ENCODE results near the gene ECHDC3.

ECHDC3 gene

DNA sequence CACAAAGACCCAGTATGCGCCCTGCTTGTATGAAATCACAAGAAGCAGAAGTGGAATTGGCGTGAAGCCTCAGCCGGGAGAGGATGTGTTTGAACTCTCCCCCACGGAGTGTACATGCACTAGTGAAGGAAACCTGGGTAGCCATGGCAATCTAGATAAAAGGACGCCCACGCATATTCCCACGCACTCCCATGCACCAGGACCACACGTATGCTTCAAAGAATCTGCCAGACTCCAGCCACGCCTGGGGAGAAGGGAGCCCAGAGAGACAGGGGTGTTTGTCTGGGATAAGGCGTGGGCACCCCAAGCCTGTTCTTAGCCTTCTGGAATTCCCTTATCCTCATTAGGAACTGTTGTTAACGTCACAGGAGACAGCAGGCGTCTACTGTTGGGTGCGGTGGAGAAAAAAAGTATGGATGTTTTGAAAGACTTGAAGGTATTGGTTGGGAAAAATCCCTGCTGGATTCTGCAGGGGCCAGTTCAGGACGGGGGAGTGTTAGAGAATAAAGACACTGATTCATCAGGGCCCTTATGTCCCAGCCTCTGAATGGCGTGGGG is 28.9 kb upstream of the ECHDC3 start:
- TF ChIP-seq SIN3A (IDR thresholded peaks at IDR 0.05; ENCODE audit: borderline replicate concordance, insufficient read depth, low read length) (no peak), POLR2AphosphoS5 (IDR thresholded peaks at IDR 0.05; ENCODE audit: low read depth, low read length) (no peak), TAF1 (IDR thresholded peaks at IDR 0.05; ENCODE audit: borderline replicate concordance, insufficient read depth, low read length) (no peak), FOXP2 (optimal IDR thresholded peaks at IDR 0.05; ENCODE audit: borderline replicate concordance, extremely low read depth, extremely low read length, insufficient read depth) (no peak)
- TF ChIP-seq, protein P1, sequence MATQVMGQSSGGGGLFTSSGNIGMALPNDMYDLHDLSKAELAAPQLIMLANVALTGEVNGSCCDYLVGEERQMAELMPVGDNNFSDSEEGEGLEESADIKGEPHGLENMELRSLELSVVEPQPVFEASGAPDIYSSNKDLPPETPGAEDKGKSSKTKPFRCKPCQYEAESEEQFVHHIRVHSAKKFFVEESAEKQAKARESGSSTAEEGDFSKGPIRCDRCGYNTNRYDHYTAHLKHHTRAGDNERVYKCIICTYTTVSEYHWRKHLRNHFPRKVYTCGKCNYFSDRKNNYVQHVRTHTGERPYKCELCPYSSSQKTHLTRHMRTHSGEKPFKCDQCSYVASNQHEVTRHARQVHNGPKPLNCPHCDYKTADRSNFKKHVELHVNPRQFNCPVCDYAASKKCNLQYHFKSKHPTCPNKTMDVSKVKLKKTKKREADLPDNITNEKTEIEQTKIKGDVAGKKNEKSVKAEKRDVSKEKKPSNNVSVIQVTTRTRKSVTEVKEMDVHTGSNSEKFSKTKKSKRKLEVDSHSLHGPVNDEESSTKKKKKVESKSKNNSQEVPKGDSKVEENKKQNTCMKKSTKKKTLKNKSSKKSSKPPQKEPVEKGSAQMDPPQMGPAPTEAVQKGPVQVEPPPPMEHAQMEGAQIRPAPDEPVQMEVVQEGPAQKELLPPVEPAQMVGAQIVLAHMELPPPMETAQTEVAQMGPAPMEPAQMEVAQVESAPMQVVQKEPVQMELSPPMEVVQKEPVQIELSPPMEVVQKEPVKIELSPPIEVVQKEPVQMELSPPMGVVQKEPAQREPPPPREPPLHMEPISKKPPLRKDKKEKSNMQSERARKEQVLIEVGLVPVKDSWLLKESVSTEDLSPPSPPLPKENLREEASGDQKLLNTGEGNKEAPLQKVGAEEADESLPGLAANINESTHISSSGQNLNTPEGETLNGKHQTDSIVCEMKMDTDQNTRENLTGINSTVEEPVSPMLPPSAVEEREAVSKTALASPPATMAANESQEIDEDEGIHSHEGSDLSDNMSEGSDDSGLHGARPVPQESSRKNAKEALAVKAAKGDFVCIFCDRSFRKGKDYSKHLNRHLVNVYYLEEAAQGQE (IDR thresholded peaks at IDR 0.05; ENCODE audit: insufficient read depth in 1 of 2, low read depth in 2 of 2, low read length in 2 of 2): no peak

DNA sequence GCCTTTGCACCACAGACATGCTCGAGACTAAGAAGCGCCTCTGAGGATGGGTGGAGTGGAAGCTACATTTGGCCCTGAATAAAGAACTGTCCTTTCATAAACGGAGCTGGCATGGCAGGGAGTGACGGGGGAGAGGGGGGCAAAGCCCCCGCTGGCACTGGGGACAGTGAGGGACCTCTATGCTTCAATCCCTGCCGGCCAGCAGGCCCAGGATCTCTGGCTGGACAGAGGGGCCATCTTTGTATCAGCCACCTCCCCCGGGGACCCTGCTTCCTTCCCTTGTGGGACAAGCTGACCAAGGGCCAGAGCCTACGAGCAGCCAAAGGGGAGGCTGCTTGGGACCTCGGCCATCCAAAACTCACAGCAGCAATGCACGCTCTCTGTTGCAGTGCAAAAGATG is 28.2 kb upstream of the ECHDC3 start:
- TF ChIP-seq, protein P1 (IDR thresholded peaks at IDR 0.05; ENCODE audit: insufficient read depth in 1 of 2, low read depth in 2 of 2, low read length in 2 of 2): no peak
- TF ChIP-seq SIN3A (IDR thresholded peaks at IDR 0.05; ENCODE audit: borderline replicate concordance, insufficient read depth, low read length): no peak
- TF ChIP-seq POLR2AphosphoS5 (IDR thresholded peaks at IDR 0.05; ENCODE audit: low read depth, low read length): no peak
- no peak for TF ChIP-seq FOXP2 (optimal IDR thresholded peaks at IDR 0.05; ENCODE audit: borderline replicate concordance, extremely low read depth, extremely low read length, insufficient read depth)
- no peak for TF ChIP-seq TAF1 (IDR thresholded peaks at IDR 0.05; ENCODE audit: borderline replicate concordance, insufficient read depth, low read length)

DNA sequence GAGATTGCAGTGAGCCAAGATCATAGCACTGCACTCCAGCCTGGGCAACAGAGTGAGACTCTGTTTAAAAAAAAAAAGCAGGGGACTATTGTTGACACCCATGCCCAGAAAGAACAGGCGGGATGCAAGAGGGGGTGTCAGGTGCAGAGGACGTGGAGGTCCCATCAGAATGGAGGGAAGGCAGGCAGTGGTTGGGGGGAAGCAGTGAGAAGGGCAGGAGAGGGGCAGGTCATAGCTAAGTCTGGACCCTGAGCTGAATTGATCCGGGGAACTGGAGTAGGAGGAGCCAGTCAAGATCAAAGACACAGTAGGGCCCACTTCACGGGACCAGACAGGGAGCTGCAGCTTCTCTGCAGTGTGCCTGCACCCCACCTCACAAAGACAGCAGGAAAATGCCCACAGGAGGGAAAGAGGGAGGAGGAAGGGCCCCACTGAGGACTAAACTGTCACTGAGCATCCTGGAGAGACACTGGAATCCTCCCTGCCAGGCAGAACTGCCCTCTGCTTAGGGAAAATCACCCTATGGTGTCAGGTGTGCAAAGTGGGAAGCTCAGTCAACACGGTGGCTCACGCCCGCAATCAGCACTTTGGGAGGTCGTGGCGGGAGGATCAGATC is 27.3 kb upstream of the ECHDC3 start:
- TF ChIP-seq POLR2AphosphoS5 (IDR thresholded peaks at IDR 0.05; ENCODE audit: low read depth, low read length) (no peak), SIN3A (IDR thresholded peaks at IDR 0.05; ENCODE audit: borderline replicate concordance, insufficient read depth, low read length) (no peak), TAF1 (IDR thresholded peaks at IDR 0.05; ENCODE audit: borderline replicate concordance, insufficient read depth, low read length) (no peak), FOXP2 (optimal IDR thresholded peaks at IDR 0.05; ENCODE audit: borderline replicate concordance, extremely low read depth, extremely low read length, insufficient read depth) (no peak)
- TF ChIP-seq, protein P1 (IDR thresholded peaks at IDR 0.05; ENCODE audit: insufficient read depth in 1 of 2, low read depth in 2 of 2, low read length in 2 of 2): no peak

DNA sequence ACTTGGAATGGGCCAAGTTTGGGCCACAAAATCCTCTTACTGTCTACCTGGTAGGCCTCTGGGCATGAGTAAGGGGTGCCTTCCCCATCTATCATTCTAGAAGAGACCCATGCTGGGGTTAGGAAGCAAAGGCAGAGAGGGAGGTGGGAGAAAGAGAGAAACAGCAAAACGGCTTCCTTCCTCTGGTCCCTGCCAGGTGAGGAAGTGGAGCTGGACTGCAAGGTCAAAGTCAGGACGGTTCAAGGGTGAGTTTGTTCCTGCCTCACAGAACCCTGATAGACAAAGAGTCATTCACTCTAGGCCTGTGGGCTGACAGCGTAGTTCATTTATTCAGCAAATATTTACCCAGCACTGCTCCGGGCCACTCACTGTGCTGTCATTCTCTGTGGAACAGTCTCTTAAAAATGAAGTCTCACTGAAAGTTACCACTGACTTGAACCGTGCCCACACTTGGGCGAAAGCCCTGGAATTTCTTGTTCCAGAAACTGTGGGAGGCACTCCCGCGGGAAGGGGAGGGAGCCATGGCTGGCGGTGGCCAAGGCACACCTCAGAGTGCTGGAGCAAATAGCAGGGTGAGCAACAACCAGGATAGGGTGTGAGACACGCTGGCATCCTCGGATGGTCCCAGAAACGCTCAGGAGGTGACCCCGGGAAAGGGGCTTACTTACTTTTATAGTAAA is 26.2 kb upstream of the ECHDC3 start:
- no peak for TF ChIP-seq FOXP2 (optimal IDR thresholded peaks at IDR 0.05; ENCODE audit: borderline replicate concordance, extremely low read depth, extremely low read length, insufficient read depth)
- no peak for TF ChIP-seq POLR2AphosphoS5 (IDR thresholded peaks at IDR 0.05; ENCODE audit: low read depth, low read length)

DNA sequence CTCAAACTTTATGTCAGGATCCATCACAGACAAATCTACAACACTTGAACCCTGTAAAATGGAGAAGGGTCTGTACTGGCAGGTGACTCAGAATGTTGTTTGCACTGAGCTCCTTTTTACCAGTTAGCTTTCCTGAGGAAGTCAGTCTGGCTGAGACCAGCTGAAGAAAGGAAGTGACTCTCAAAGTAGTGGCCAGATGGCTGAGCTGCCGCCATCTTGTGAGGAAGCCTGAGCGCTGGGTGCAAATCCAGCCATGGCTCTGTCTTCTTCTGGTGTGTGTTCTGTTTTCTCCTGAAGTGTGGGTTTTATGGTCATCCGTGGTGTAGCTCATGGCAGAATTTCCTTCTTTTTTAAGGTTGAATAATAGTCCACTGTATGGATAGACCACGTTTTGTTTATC is 25.5 kb upstream of the ECHDC3 start:
- TF ChIP-seq SIN3A (IDR thresholded peaks at IDR 0.05; ENCODE audit: borderline replicate concordance, insufficient read depth, low read length): no peak
- no peak for TF ChIP-seq POLR2AphosphoS5 (IDR thresholded peaks at IDR 0.05; ENCODE audit: low read depth, low read length)
- TF ChIP-seq, protein P1 (IDR thresholded peaks at IDR 0.05; ENCODE audit: insufficient read depth in 1 of 2, low read depth in 2 of 2, low read length in 2 of 2): no peak

Measured in PFSK-1 (cell line).